ENCODE measurements around the gene TMBIM4. TPM values are rescaled to one million over a fixed set of nuclear protein-coding genes. Genes with fewer than 3 reads are reported as not detected.

The TMBIM4 gene, protein sequence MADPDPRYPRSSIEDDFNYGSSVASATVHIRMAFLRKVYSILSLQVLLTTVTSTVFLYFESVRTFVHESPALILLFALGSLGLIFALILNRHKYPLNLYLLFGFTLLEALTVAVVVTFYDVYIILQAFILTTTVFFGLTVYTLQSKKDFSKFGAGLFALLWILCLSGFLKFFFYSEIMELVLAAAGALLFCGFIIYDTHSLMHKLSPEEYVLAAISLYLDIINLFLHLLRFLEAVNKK
- 55.9 and 89.0 TPM in 2 replicates for total RNA-seq

DNA sequence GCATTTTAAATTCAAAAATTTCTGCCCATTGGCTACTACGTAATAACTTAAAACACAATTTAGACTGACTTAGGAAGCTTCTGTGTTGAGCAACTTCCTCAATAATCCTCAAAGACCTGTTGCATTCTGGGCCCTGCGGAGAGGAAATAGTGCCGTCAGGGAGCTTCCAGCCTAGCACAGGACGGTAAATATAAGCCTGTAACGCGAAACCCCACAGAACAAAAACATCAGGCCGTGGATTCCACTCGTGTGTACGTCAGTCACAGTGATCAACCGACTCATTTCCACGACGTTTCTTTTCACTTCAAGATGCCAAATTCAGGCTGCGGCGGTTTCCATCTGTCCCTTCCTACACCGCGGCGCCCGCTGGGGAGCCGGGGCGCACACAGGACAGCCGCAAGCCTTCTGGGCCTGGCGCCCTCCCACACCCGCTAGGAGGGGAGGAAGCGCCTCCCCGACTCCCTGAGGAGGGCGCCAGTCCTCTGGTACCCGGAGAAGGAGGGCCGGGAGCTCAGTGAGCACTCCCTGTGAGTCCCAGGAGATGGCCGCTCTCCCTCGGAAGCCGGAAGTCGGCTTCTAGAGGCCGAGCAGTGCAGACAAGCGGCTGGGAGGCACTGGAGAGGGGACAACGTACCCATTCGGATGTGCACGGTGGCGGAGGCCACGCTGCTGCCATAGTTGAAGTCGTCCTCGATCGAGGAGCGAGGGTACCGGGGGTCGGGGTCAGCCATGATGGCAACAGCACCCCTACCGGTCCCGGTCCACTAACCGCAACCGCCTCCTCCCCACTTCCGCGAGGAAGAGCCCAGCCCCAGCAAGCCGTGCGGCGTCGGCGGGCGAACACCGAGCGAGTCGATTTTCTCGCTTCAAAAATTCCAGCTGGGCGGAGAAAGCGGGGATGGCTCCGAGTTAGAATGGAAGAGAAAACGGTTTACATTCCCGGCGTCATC, at the start of gene TMBIM4:
Gene TMBIM4 (minus strand): TSS at position 776 of the 950 bp plus-strand sequence. CDS start 45 bp downstream, at position 731.

DNA sequence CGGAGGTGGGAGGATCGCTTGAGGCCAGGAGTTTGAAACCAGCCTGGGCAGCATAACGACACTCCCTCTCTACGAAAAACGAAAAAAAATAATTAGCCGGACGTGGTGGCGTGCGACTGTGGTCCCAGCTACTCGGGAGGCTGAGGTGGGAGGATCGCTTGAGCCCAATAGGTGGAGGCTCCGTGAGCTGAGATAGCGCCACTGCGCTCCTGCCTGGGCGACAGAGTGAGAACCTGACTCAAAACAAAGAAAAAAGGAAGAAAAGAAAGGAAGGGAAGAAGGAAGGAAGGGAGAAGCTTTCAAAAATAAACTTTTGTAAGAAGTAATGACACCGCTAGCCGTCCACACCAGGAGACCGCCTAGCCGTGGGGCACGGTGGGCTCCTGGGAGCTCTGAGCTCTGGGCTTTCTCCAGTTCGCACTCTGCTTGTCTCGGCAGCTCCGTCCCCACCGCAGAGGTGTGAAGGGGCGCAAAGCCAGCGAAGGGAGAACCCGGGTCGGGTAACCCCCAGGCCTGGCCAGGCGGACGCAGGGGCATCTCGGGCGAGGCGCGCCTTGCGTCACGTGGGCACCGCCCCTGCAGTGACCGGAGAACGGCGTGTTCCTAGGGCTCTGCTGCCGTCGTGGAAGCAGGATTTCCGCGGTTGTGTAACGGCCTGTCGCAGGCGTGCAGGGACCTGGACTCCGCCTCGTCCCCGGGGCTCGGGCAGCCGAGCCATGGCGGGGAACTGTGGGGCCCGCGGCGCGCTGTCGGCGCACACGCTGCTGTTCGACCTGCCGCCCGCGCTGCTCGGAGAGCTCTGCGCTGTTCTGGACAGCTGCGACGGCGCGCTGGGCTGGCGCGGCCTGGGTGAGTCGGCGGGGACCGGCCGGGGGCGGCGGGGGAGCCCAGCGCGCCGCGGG, 19.0 kb upstream of the TMBIM4 start, which contains the start of gene IRAK3:
Gene IRAK3 (plus strand): TSS at position 631 of the 902 bp plus-strand sequence. CDS start 86 bp downstream, at position 717.

DNA sequence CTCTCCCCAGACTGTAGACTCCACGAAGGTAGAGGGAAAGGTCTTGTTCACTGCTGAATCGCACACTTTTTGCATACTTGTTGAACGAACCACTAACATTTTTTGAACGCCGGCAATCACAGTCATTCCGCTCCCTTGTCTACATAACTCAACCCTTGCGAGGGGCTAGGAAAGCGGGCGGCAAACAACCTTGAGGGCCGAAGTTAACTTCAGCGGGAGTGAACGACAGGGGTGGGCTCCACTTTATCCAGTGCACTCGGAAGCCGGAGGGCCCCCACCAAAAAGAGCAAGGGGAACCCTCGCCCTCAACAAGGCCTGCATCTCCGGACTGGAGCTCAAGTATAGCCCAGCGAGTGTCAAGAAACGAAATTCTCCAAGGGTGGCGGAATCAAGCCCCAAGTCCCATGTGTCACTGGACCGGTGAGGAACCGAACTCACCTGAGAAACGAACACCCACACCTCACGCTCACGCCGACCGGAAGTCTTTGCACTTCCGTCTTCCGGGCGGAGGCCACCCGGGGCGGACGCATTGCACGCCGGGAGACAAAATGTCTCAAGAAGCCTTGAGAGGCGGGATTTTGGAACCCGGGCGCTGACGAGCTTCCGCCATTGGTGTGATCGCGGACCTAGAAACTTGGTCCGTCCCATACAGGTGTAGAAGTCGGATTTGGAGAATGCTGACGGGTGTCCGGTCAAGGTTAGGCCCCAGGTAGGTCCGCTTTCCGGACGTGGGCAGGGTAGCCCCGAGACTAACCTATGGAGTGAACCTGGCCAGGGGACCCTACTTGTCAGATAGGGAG, 39.3 kb downstream of the TMBIM4 start, which contains the start of gene LLPH:
Gene LLPH (minus strand): TSS at position 484 of the 800 bp plus-strand sequence. CDS start 1,644 bp downstream, outside the sequence.

Other genes starting within 250 kb of the TMBIM4 start
- 11.9 and 14.0 TPM in 2 replicates for gene LLPH, start 39.2 kb downstream of the TMBIM4 start, total RNA-seq
- 0.56 and 1.2 TPM in 2 replicates for gene IRAK3, start 19.2 kb upstream of the TMBIM4 start, total RNA-seq
- 0.84 and 1.1 TPM in 2 replicates for gene HELB, start 132.5 kb upstream of the TMBIM4 start, total RNA-seq